Glomerular visceral epithelial cell (primary cell): ENCODE results near the gene EYA4.

Experiments
- DNase-seq: peaks from one replicate; pipeline ENCODE4 v3.0.0-alpha.2; 2016; ENCODE audit errors: extremely low spot score

Gene EYA4

GRCh38 chr6:133577851-133578250 lies 336.7 kb downstream of the EYA4 start:
- DNase-seq: no peak
